Astrocyte (in vitro differentiated cells and primary cell): Measurements from ENCODE around the gene ASPN.

Experiments used
- CTCF ChIP-seq: IDR thresholded peaks from 2 replicates; pipeline ENCODE4 v1.5.1; 2011; ENCODE audit warnings: low read depth, mild to moderate bottlenecking, inconsistent platforms, low read length, moderate library complexity; ENCODE audit not compliant: insufficient read depth
- EZH2 ChIP-seq: IDR thresholded peaks from 2 replicates; pipeline ENCODE4 v1.6.1; 2012; ENCODE audit warnings: mild to moderate bottlenecking, low read length, inconsistent platforms; ENCODE audit not compliant: insufficient read depth

GRCh38 chr9:92463984-92464383 is 18.3 kb downstream of the ASPN start:
- TF ChIP-seq EZH2 (no peak), CTCF (no peak)
